GM18867 (cell line): ENCODE results near the gene TAS2R31.
"Not testable (repeated sequence)": the region's sequence is repeated elsewhere in the genome, so short reads cannot be mapped to it uniquely, and the experiment has no call there.

Experiments used
- ATAC-seq: cut with Tn5 transposase; IDR thresholded peaks from one replicate; pipeline ENCODE4 v1.9.1; 2021; ENCODE audit warnings: mild to moderate bottlenecking, moderate library complexity; ENCODE audit not compliant: unreplicated experiment

Gene TAS2R31

DNA sequence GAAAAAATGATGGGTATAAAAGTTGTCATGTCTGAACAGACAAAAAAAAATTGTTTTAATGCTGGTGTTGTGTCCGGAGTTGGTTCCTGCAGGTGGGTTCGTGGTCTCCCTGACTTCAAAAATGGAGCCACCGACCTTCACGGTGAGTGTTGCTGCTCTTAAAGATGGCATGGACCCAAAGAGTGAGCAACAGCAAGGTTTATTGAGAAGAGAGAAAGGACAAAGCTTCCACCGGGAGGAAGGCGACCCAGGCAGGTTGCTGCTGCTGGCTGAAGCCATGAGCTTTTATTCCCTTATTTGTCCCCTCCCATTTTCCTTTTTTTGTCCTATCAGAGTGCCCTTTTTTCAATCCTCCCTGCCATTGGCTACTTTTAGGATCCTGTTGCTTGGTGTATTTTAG lies at the start of gene TAS2R31:
Gene TAS2R31 (minus strand): TSS at position 101 of the 400 bp plus-strand sequence. CDS start 72 bp downstream, at position 29.
- no peak for ATAC-seq

GRCh38 chr12:11078246-11078645 lies 47.0 kb upstream of the TAS2R31 start:
- no peak for ATAC-seq

- no peak for ATAC-seq
Measured at GRCh38 chr12:11075642-11076041, 44.4 kb upstream of the TAS2R31 start.

GRCh38 chr12:11071414-11071813 lies 40.2 kb upstream of the TAS2R31 start:
- ATAC-seq, result no peak

GRCh38 chr12:11070999-11071398 lies 39.8 kb upstream of the TAS2R31 start:
- ATAC-seq, result no peak

GRCh38 chr12:11069854-11070365 lies 38.7 kb upstream of the TAS2R31 start:
- ATAC-seq, result no peak

DNA sequence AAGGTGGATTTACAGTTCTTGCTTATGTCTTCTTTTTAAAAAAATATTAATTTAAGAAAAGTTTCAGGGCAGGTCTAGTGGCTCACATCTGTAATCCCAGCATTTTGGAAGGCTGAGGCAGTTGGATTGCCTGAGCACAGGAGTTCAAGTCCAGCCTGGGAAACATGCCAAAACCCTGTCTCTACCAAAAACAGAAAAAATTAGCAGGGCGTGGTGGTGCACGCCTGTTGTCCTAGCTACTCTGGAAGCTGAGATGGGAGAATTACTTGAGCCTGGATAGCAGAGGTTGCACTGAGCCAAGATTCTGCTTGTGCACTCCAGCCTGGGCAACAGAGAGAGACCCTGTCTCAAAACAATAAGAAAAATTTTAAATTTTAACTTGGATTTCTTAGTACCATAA lies 36.3 kb upstream of the TAS2R31 start:
- ATAC-seq, result no peak

DNA sequence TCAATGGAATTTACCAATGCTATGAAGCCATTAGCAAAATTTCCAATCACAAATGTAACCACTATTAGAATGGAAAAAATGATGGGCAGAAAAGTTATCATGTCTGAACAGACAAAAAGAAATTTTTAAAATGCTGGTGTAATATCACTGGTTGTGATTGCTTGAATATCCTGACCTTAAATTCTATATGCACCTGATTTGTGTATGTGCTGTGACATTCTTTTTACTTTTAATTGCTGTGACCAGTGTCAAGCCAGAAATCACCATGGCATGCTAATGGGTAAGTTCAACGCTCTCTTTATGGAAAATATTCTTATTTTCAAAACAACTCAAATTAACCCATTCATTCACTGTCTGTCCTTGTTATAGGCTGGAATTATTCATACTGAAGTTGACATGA lies 31.0 kb upstream of the TAS2R31 start, which contains the start of gene TAS2R46:
Gene TAS2R46 (minus strand): TSS at position 101 of the 400 bp plus-strand sequence. CDS start 0 bp downstream, at position 101.
- not testable (repeated sequence) for ATAC-seq

DNA sequence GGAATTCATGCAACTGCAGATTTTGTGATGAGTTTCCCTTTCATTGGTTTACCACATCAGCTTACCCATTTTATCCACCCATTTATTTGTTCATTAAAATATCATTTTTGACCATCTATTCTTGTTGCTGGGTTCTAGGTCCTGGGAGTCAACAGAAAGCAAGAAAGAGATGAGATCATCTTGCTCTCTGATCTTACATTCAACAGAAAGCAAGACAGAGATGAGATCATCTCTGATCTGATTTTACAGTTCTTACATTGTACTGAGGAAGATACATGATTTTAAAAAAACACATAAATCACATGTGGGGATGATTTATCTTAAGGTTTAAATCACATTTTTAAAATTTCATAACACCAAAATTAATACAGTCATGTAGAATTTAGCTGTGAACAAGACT lies 28.6 kb upstream of the TAS2R31 start:
- no peak for ATAC-seq

DNA sequence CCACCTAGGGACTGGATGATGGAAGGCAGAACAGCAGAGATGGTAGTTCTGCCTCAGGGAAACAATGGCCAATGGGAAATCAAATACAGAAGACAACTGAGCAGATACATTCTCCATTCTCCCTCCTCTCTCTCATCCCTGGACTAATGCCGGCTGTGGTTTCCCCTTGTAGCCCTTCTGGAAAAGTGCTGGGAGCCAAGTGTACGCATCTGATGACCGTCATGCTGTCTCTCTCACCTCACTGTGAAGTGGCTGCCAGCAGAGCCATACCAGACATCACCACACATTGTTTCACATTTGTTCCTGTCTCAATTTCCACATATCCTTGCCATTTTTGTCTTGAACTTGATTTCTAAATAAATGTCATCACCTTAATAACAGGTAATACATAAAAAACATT lies 27.8 kb upstream of the TAS2R31 start:
- ATAC-seq, result no peak

DNA sequence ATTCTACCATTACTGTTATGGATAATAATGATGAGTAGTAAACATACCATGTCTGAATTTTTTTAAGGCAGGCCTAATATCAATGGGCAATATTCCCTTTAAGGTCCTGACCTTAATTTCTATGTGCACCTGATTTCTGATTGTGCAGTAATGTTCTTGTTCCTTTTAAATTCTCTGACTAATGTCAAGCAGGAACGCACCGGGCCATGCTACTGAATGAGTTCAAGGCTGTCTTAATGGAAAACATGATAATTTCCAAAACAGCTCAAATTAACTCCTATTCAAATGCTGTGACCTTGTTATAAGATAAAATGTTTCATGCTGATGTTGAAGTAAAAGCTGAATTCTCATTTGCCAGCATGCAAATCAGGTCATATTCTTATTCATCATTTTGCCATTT lies 24.1 kb upstream of the TAS2R31 start:
- no peak for ATAC-seq

- not testable (repeated sequence) for ATAC-seq
Measured at GRCh38 chr12:11049806-11050531, 18.8 kb upstream of the TAS2R31 start.

GRCh38 chr12:11041366-11041765 lies 10.2 kb upstream of the TAS2R31 start:
- not testable (repeated sequence) for ATAC-seq

DNA sequence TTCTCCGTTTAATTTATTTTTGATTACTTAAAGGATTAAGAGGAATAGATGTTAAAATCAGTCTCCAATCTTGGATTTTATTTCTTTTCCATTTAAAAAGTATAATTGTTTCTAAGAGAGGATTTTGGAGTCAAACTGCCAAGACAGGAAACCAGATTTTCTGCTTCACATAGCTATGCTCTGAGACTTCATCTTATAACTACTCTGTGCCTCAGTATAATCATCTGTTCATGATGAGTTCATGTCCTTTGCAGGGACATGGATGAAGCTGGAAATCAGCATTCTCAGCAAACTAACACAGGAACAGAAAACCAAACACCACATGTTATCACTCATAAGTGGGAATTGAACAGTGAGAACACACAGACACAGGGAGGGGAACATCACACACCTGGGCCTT lies 9.0 kb upstream of the TAS2R31 start:
- no peak for ATAC-seq

DNA sequence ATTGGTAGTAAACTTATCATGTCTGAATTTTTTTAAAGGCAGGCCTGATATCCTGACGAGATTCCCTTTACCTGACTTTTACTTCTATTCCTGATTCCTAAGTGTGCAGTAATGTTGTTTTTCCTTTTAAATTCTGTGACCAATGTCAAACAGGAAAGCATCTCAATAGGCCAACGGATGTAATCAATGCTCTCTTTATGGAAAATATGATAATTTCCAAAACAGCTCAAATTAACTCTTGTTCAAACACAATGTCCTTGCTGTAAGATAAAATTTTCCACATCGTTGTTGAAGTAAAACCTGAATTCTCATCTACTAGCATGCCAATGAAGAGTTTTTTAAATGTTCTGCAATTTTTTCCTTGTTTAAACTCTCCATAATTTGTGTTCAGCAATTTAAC lies 8.0 kb upstream of the TAS2R31 start:
- ATAC-seq, result no peak

DNA sequence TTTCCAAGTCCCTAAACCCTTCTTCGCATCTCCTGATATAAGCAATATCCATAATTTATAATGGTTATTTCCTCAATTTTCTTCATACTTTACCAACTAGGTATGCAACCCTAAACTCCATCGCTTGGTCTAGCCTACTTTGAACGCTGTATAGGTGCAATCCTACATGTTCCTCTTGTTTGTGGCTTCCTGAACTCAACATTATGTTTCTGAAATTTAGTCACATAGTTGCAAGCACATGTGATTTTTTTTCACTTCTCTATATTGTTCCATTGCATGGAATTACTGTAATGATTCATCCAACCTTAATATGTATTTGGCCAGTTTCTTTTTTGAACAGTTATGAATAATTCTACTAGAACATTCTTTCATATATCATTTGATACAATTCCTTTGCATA lies 2.8 kb upstream of the TAS2R31 start:
- ATAC-seq, result not testable (repeated sequence)

- no peak for ATAC-seq
Measured at GRCh38 chr12:11026118-11026517, 5.1 kb downstream of the TAS2R31 start.

GRCh38 chr12:11023387-11023786 lies 7.8 kb downstream of the TAS2R31 start:
- no peak for ATAC-seq

- ATAC-seq, result no peak
Measured at GRCh38 chr12:11022520-11022919, 8.7 kb downstream of the TAS2R31 start, which contains the start of gene TAS2R19. Gene TAS2R19 (minus strand): TSS chr12:11022620. CDS start chr12:11022571, 49 bp downstream.

- no peak for ATAC-seq
Measured at GRCh38 chr12:11016937-11017336, 14.3 kb downstream of the TAS2R31 start.

DNA sequence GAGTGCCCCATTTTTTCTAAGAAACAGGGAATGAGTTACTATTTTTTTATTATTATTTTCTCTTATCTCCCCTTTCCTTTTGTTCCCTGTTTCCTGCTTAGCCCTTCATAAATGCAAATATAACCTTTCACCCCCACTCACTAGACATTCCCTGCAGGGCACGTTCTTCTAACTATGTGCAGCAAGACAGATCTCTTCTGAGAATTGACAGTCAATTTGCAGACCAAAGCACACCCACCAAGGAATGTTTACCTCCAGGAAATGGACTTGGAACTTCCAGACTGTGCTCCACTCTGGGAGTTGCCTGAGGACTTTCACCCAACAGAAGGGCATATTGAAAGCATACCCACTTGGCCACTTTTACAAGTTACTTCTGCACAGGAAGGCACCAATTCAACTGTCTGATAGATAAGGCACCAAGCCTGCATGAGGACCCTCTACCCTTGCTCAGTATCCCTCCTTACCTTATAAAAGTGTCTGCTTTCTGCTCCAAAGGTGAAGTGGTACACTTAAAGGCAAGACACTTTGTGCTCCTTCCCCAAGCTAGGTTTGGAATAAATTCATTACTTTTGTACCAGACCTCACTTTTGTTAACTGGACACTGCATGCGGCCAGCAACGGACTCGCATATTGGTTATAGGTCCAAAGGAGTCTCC lies 15.3 kb downstream of the TAS2R31 start:
- no peak for ATAC-seq

DNA sequence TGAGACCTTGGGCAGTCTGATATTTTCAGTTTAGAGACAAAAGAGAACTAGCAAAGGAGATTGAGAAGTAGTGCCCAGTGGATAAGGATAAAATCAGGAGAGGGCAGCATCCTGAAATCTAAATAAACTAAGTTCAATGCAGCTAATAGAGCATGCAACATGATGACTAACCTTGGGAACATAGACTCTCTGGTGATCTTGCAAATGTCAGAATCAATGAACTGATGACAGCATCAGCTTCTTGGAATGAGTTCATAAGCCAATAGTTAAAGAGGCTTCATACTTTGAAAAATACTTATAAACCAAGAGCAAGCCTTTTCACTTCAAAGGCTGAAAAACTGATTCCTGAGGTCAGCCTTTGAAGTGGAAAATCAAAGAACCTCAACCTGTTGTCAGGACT lies 17.0 kb downstream of the TAS2R31 start:
- ATAC-seq, result no peak
